ENCODE data around the gene PLA2G4E. TPM values are rescaled to one million over a fixed set of nuclear protein-coding genes. Genes with fewer than 3 reads are reported as not detected.

PLA2G4E gene
- polyA plus RNA-seq, 4 donors = 0.13 to 0.80 TPM; not detected in 2

DNA sequence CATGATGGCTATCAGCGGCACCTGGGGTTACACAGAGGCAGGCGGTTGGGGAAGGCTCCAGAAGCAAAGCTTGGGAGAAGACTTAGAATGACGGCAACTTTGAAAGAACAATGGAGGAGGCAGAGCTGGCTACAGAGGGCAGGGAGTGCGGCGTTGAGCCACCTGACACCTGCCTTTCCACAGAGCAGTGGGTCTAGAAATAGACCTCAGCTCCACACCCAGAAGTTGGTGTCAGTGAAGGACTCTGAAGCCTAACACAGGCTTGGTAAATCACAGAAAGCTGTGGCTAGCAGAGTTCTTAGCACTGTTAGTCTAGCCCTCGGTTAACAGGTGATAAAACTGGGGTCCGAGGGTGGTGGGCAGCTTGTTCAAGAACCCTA, 25.4 kb downstream of the PLA2G4E start:
- FAIRE-seq = no peak
- Histone ChIP-seq H3K4me3 (ENCODE audit: low read depth in 1 of 3, low read length in 3 of 3) (no peak overlapping the region), H3K27ac (ENCODE audit: low read depth in 1 of 3, low read length in 2 of 3) (no peak overlapping the region), H3K27me3 (ENCODE audit: control insufficient read depth in 3 of 3, insufficient read depth in 3 of 3, low read length in 3 of 3) (peaks cover 0 to 2% (median 0%) of the 10 kb centered on the region in 3 donors), H3K4me1 (ENCODE audit: control insufficient read depth in 3 of 3, insufficient read depth in 2 of 3, low read depth in 1 of 3, low read length in 2 of 3) (no peaks in the 10 kb centered on the region), H3K36me3 (ENCODE audit: control insufficient read depth in 3 of 3, insufficient read depth in 2 of 3, low read depth in 1 of 3, low read length in 3 of 3) (no peaks in the 10 kb centered on the region), H3K9me3 (ENCODE audit: control insufficient read depth in 2 of 2, insufficient read depth in 1 of 2, low read depth in 1 of 2, low read length in 1 of 2) (no peaks in the 10 kb centered on the region)
- 92 to 97% (median 94%) methylated on average over 7 of the region's 7 CpGs for WGBS, 3 donors
- DNase-seq = no peak

DNA sequence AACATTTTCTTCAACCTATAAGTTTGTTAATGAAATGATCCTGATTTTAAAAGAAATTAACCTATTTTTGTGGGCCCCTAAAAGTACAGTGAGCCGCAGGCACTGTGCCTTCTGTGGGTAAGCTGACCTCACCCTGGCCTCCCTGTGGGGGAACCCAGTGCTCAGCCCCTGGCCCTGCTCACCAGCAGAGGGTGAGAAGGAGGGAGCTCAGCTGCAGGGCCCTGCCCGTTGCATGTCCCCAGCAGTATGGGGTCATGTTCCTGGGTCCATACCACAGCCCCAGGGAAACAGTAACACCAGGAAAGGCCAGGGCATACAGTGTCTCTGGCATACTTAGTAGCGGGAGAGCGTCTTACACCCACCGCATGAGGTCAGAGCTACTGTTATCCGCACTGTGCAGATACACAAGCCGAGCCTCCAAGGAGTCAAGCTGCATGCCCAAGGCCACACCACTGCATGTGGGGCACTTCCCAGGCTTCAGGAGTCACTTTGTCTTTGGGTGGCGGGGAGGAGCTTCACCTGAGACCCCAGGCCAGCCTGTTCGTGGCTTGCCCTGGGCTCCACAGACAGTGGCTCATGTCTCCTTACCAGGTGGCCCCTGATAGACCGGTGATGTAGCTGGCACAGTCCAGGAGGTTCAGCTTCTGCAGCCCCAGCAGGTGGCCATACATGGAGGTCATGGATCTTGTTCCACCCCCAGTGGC, 25.9 kb downstream of the PLA2G4E start:
- Histone ChIP-seq H3K9me3 (ENCODE audit: control insufficient read depth in 2 of 2, insufficient read depth in 1 of 2, low read depth in 1 of 2, low read length in 1 of 2) (no peaks in the 10 kb centered on the region), H3K4me3 (ENCODE audit: low read depth in 1 of 3, low read length in 3 of 3) (no peak overlapping the region), H3K27ac (ENCODE audit: low read depth in 1 of 3, low read length in 2 of 3) (no peak overlapping the region), H3K27me3 (ENCODE audit: control insufficient read depth in 3 of 3, insufficient read depth in 3 of 3, low read length in 3 of 3) (no peaks in the 10 kb centered on the region), H3K36me3 (ENCODE audit: control insufficient read depth in 3 of 3, insufficient read depth in 2 of 3, low read depth in 1 of 3, low read length in 3 of 3) (no peaks in the 10 kb centered on the region), H3K4me1 (ENCODE audit: control insufficient read depth in 3 of 3, insufficient read depth in 2 of 3, low read depth in 1 of 3, low read length in 2 of 3) (no peaks in the 10 kb centered on the region)
- DNase-seq = no peak
- 83 to 87% (median 84%) methylated on average over 10 of the region's 10 CpGs for WGBS, 3 donors
- no peak for FAIRE-seq

DNA sequence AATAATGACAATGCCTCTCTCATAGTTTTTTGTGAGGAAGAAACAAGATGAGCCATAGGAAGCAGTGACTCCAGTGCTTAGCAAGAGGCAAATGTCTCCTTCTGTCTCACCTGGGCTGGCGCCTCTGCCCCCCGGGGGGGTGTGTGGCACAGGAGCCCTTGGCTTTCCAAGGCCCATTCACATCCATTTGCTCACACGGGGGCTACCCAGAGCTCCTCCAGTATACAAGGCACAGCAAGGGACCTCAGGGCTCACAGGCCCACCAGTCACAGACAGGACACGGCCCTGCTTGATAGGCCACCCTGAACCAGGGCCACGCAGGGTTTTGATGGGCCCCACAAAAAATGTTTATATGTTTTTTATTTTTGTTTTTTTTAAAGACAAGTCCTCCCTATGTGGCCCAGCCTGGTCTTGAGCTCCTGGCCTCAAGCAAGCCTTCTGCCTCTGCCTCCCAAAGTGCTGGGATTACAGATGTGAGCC, 26.6 kb downstream of the PLA2G4E start:
- Histone ChIP-seq H3K36me3 (ENCODE audit: control insufficient read depth in 3 of 3, insufficient read depth in 2 of 3, low read depth in 1 of 3, low read length in 3 of 3) (no peaks in the 10 kb centered on the region), H3K4me1 (ENCODE audit: control insufficient read depth in 3 of 3, insufficient read depth in 2 of 3, low read depth in 1 of 3, low read length in 2 of 3) (no peaks in the 10 kb centered on the region), H3K9me3 (ENCODE audit: control insufficient read depth in 2 of 2, insufficient read depth in 1 of 2, low read depth in 1 of 2, low read length in 1 of 2) (no peaks in the 10 kb centered on the region), H3K27ac (ENCODE audit: low read depth in 1 of 3, low read length in 2 of 3) (no peak overlapping the region), H3K27me3 (ENCODE audit: control insufficient read depth in 3 of 3, insufficient read depth in 3 of 3, low read length in 3 of 3) (no peaks in the 10 kb centered on the region), H3K4me3 (ENCODE audit: low read depth in 1 of 3, low read length in 3 of 3) (no peak overlapping the region)
- no peak for FAIRE-seq
- 73 to 79% (median 77%) methylated on average over 5 of the region's 5 CpGs for WGBS, 3 donors
- DNase-seq = no peak

DNA sequence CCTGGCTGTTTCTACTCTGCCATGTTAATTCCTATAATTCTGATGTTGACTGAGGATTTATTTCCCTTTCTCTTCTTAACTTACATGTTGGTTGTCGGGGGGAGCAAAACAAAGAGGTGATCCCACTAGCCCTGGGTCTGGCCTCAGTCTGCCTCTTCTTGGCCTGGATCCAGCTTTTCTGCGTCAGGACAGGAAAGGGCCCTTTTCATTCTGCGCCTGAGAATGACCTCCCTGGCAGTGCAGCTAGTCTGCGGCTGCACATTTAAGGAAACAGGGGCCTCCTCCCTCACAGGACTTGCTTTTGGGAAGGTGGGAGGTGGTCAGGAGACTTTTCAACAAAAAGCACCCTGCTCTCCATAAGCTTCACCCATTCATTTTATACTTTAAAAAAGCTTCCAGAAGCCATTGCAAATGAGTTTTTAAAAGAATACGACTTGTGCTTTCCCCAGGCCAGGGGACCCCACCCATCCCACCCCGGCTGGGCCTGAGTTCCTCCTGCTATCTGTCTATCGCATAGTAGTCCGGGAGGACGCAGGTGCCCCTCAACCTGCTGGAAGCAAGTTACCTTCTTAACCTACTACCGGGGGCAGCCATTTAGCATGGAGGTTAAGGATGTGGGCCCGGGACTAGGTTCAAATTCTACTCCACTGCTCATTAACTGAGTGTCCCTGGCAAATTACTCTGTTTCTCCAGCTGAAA, 27.2 kb downstream of the PLA2G4E start:
- no peak overlapping the region for H3K27ac ChIP-seq (ENCODE audit: low read depth in 1 of 3, low read length in 2 of 3)
- H3K27me3 ChIP-seq (ENCODE audit: control insufficient read depth in 3 of 3, insufficient read depth in 3 of 3, low read length in 3 of 3) = no peaks in the 10 kb centered on the region
- H3K9me3 ChIP-seq (ENCODE audit: control insufficient read depth in 2 of 2, insufficient read depth in 1 of 2, low read depth in 1 of 2, low read length in 1 of 2) = no peaks in the 10 kb centered on the region
- H3K36me3 ChIP-seq (ENCODE audit: control insufficient read depth in 3 of 3, insufficient read depth in 2 of 3, low read depth in 1 of 3, low read length in 3 of 3) = no peaks in the 10 kb centered on the region
- H3K4me1 ChIP-seq (ENCODE audit: control insufficient read depth in 3 of 3, insufficient read depth in 2 of 3, low read depth in 1 of 3, low read length in 2 of 3) = no peaks in the 10 kb centered on the region
- 85 to 90% (median 88%) methylated on average over 11 of the region's 11 CpGs for WGBS, 3 donors
- FAIRE-seq (no peak), DNase-seq (no peak)
- no peak overlapping the region for H3K4me3 ChIP-seq (ENCODE audit: low read depth in 1 of 3, low read length in 3 of 3)

DNA sequence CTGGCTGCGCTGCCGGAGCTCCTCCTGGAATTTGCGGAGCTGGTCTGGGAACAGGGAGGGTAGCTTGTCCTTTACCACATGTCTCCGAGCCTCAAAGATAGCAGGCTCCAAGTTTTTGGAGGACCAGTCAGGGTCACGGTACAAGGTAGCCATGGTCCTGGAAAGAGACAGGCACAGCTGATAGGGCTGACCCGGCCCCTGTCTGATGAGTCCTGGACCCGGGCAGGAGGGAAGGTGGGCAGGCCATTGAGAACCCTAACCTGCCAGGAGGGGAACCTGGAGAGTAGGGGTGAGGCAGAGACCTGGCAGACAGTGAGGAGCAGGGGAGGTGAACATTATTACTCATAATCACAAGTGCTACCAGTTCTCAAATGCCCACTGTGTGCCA, 28.0 kb downstream of the PLA2G4E start:
- Histone ChIP-seq H3K36me3 (ENCODE audit: control insufficient read depth in 3 of 3, insufficient read depth in 2 of 3, low read depth in 1 of 3, low read length in 3 of 3) (no peaks in the 10 kb centered on the region), H3K9me3 (ENCODE audit: control insufficient read depth in 2 of 2, insufficient read depth in 1 of 2, low read depth in 1 of 2, low read length in 1 of 2) (no peaks in the 10 kb centered on the region), H3K4me3 (ENCODE audit: low read depth in 1 of 3, low read length in 3 of 3) (no peak overlapping the region), H3K27me3 (ENCODE audit: control insufficient read depth in 3 of 3, insufficient read depth in 3 of 3, low read length in 3 of 3) (no peaks in the 10 kb centered on the region), H3K27ac (ENCODE audit: low read depth in 1 of 3, low read length in 2 of 3) (no peak overlapping the region), H3K4me1 (ENCODE audit: control insufficient read depth in 3 of 3, insufficient read depth in 2 of 3, low read depth in 1 of 3, low read length in 2 of 3) (no peaks in the 10 kb centered on the region)
- DNase-seq (no peak), FAIRE-seq (no peak)
- 84 to 89% (median 87%) methylated on average over 7 of the region's 7 CpGs for WGBS, 3 donors

DNA sequence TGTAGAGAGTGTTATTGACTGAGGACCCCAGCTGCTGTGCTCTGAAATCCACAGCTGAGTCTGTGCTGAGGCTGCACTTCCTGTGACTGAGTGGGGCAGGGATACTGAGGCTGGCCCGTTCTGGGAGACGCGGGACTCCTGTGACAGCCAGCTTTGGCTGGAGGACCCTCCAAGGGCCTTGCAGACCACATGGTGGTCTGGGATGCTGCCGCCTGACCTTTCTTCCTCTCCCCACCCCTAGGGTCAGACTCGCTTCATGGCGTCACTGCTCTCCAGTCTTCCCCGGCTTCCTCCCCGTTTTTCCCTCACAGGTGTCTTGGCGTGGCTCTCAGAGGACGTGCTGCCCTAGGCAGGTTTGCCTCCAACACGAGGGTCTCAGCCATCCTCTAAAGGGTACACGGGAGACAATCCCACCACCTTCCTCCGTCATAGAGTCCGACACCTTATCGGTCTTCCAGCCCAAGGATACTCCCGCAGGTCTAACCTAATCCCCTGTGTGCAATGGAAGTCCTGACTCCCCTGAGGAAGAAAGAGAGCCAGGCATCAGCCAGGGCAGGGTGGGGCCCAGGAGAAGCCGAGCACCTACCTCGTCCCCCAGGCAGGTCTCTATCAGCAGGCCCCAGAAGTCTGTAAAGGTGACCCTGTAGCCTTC, 28.6 kb downstream of the PLA2G4E start:
- no peak for FAIRE-seq
- 88 to 91% (median 89%) methylated on average over 18 of the region's 18 CpGs for WGBS, 3 donors

DNA sequence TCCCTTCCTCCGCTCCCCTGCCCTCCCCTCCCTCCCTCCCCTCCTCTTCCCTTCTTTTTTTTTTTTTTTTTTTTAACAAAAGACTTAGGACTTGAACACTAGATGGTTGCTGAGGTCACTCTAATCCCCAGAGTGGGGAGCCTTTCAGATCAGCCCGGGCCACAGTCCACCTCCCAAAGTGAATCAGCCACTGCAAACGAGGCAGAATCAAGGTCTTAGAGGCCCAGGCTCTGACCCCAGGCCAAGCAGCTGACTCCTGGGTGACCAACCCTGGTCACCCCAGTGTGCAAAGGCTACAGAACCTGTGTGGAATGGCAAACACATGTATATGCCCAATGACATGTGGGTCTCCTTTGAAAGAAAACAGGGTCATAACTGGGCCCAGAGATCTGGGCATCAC, 30.2 kb downstream of the PLA2G4E start:
- WGBS, 3 donors = 54 to 74% (median 66%) methylated on average over 3 of the region's 3 CpGs
- DNase-seq (no peak), FAIRE-seq (no peak)
- Histone ChIP-seq H3K36me3 (ENCODE audit: control insufficient read depth in 3 of 3, insufficient read depth in 2 of 3, low read depth in 1 of 3, low read length in 3 of 3) (no peaks in the 10 kb centered on the region), H3K4me1 (ENCODE audit: control insufficient read depth in 3 of 3, insufficient read depth in 2 of 3, low read depth in 1 of 3, low read length in 2 of 3) (no peaks in the 10 kb centered on the region), H3K27me3 (ENCODE audit: control insufficient read depth in 3 of 3, insufficient read depth in 3 of 3, low read length in 3 of 3) (no peaks in the 10 kb centered on the region), H3K4me3 (ENCODE audit: low read depth in 1 of 3, low read length in 3 of 3) (no peak overlapping the region), H3K9me3 (ENCODE audit: control insufficient read depth in 2 of 2, insufficient read depth in 1 of 2, low read depth in 1 of 2, low read length in 1 of 2) (no peaks in the 10 kb centered on the region), H3K27ac (ENCODE audit: low read depth in 1 of 3, low read length in 2 of 3) (no peak overlapping the region)

More for the DNA sequence above, 28.6 kb downstream of the PLA2G4E start:
- Histone ChIP-seq H3K27me3 (ENCODE audit: control insufficient read depth in 3 of 3, insufficient read depth in 3 of 3, low read length in 3 of 3) (no peaks in the 10 kb centered on the region), H3K4me1 (ENCODE audit: control insufficient read depth in 3 of 3, insufficient read depth in 2 of 3, low read depth in 1 of 3, low read length in 2 of 3) (no peaks in the 10 kb centered on the region), H3K4me3 (ENCODE audit: low read depth in 1 of 3, low read length in 3 of 3) (no peak overlapping the region), H3K27ac (ENCODE audit: low read depth in 1 of 3, low read length in 2 of 3) (no peak overlapping the region), H3K9me3 (ENCODE audit: control insufficient read depth in 2 of 2, insufficient read depth in 1 of 2, low read depth in 1 of 2, low read length in 1 of 2) (no peaks in the 10 kb centered on the region), H3K36me3 (ENCODE audit: control insufficient read depth in 3 of 3, insufficient read depth in 2 of 3, low read depth in 1 of 3, low read length in 3 of 3) (no peaks in the 10 kb centered on the region)
- DNase-seq = no peak

DNA sequence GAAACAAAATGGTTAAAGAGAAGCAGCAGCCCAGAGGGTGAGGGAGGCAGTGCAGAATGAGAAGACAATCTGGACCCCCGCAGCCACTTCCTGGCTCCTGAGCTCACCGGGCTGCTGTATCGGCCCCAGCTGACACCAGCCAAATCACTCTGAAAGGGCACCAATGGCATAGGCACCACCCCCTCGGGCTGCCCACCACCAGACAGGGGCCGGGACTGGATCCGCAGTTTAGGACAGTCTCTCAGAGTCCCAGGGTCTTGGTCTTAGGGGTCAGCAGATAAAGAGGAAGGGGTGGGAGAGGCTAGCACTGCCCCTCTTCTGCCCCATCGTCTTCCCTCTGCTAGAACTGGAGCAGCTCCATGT, 30.6 kb downstream of the PLA2G4E start:
- FAIRE-seq (no peak), DNase-seq (no peak)
- no peaks in the 10 kb centered on the region for H3K36me3 ChIP-seq (ENCODE audit: control insufficient read depth in 3 of 3, insufficient read depth in 2 of 3, low read depth in 1 of 3, low read length in 3 of 3)
- H3K27ac ChIP-seq (ENCODE audit: low read depth in 1 of 3, low read length in 2 of 3) = no peak overlapping the region
- no peaks in the 10 kb centered on the region for H3K4me1 ChIP-seq (ENCODE audit: control insufficient read depth in 3 of 3, insufficient read depth in 2 of 3, low read depth in 1 of 3, low read length in 2 of 3)
- WGBS, 3 donors = 60 to 73% (median 69%) methylated on average over 7 of the region's 7 CpGs
- H3K4me3 ChIP-seq (ENCODE audit: low read depth in 1 of 3, low read length in 3 of 3) = no peak overlapping the region
- no peaks in the 10 kb centered on the region for H3K9me3 ChIP-seq (ENCODE audit: control insufficient read depth in 2 of 2, insufficient read depth in 1 of 2, low read depth in 1 of 2, low read length in 1 of 2)
- H3K27me3 ChIP-seq (ENCODE audit: control insufficient read depth in 3 of 3, insufficient read depth in 3 of 3, low read length in 3 of 3) = no peaks in the 10 kb centered on the region
